Neural crest cell (in vitro differentiated cells): Measurements from ENCODE around the gene SPTLC3. TPM values are rescaled to one million over a fixed set of nuclear protein-coding genes. Genes with fewer than 3 reads are reported as not detected.

ENCODE experiments used
- DNase-seq: peaks from one replicate; pipeline ENCODE4 v3.0.0; 2021; ENCODE audit warnings: low read depth, mixed read lengths, low spot score
- H3K27ac Mint-ChIP-seq: one replicate; pipeline ENCODE4 v1.8.0; 2021; ENCODE audit warnings: mild to moderate bottlenecking, mixed read lengths; ENCODE audit not compliant: unreplicated experiment
- H3K27me3 Mint-ChIP-seq: 2 replicates; pipeline ENCODE4 v1.8.0; 2021; ENCODE audit warnings: low read depth, mild to moderate bottlenecking, mixed read lengths
- H3K36me3 Mint-ChIP-seq: 2 replicates; pipeline ENCODE4 v1.8.0; 2021; ENCODE audit warnings: low read depth, mild to moderate bottlenecking, mixed read lengths
- H3K4me1 Mint-ChIP-seq: 2 replicates; pipeline ENCODE4 v1.8.0; 2021; ENCODE audit warnings: mixed read lengths
- H3K4me3 Mint-ChIP-seq: one replicate; pipeline ENCODE4 v1.8.0; 2021; ENCODE audit warnings: mild to moderate bottlenecking, mixed read lengths
- H3K9me3 Mint-ChIP-seq: 2 replicates; pipeline ENCODE4 v1.8.0; 2021; ENCODE audit warnings: mixed read lengths
- total RNA-seq: library from RNA; stranded (reverse); gene quantifications from 2 replicates; pipeline ENCODE4 v1.2.1, GENCODE V29; 2021
- TF ChIP-seq, protein P1 (sequence below): fragments of 200-600 bp; sonication (generic); conservative IDR thresholded peaks from 2 replicates; pipeline ENCODE4 v1.5.0; 2021; ENCODE audit warnings: antibody characterized with exemption, mild to moderate bottlenecking

The SPTLC3 gene
- total RNA-seq, 1 donor from 2014 or later: 0.33 TPM

DNA sequence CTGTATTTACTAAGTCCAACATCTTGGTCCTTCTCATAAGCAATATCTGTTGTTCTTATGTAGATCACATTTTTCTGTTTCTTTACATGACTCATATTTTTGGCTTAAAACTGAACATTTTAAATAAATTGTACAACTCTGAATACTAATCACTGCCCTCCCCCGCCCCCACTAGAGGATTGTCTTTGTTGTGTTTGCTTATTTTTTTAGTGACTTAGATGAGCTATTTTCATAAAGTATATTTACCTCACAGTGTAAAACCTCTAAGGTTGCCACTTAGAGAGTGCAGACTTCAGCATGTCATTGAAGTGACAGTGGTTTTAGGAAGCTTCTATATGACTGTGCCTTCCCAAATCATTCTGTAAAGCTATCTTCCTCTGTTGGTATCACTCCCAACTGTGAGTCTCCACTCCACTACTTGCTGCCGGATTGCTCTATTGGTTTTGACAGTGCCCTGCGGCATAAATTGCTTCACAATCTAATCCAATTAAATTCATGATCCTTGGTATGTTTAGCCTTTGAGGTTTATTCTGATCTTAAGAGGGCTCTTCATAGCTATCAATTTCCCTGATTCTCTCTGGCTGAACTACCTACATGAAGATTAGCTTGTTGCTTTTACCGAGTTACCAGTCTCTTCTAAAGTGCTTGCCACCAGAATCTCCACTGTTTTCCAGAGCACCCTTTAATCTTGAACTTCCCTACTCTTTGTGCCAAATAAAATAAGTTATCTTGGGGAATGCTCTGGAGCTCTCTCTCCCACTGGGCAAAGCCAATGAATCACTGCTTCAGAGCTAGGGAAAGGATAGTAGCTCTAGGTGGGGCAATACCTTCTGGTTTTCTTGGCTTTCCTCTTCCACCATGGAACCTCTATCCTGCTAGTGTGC lies 33.0 kb downstream of the SPTLC3 start:
- no peak overlapping the region for H3K27ac Mint-ChIP-seq
- no peak for DNase-seq
- no peaks in the 10 kb centered on the region for H3K27me3 Mint-ChIP-seq
- H3K36me3 Mint-ChIP-seq: no peaks in the 10 kb centered on the region
- H3K9me3 Mint-ChIP-seq: no peaks in the 10 kb centered on the region
- TF ChIP-seq, protein P1, sequence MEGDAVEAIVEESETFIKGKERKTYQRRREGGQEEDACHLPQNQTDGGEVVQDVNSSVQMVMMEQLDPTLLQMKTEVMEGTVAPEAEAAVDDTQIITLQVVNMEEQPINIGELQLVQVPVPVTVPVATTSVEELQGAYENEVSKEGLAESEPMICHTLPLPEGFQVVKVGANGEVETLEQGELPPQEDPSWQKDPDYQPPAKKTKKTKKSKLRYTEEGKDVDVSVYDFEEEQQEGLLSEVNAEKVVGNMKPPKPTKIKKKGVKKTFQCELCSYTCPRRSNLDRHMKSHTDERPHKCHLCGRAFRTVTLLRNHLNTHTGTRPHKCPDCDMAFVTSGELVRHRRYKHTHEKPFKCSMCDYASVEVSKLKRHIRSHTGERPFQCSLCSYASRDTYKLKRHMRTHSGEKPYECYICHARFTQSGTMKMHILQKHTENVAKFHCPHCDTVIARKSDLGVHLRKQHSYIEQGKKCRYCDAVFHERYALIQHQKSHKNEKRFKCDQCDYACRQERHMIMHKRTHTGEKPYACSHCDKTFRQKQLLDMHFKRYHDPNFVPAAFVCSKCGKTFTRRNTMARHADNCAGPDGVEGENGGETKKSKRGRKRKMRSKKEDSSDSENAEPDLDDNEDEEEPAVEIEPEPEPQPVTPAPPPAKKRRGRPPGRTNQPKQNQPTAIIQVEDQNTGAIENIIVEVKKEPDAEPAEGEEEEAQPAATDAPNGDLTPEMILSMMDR: no peak
- H3K4me3 Mint-ChIP-seq: no peak overlapping the region
- H3K4me1 Mint-ChIP-seq: no peaks in the 10 kb centered on the region

DNA sequence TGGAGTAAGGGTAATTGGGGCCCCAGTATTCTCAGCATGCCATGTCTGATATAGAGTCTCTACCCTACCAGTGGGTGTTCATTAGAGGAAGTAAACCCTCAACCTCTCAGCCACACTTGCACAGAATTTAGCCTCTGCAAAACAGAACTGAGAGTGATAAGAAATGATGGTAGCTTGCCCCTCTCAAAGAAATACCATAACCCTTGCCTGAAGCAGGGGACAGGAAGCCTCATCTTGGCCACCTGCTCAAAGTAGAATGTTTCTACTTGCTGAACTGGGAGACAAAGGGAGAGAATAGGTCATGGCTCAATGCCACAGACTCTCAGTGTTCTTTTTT lies 33.7 kb downstream of the SPTLC3 start:
- Mint-ChIP-seq H3K4me3 (no peak overlapping the region), H3K4me1 (no peaks in the 10 kb centered on the region), H3K9me3 (no peaks in the 10 kb centered on the region), H3K27ac (no peak overlapping the region), H3K36me3 (no peaks in the 10 kb centered on the region), H3K27me3 (no peaks in the 10 kb centered on the region)
- DNase-seq: no peak
- TF ChIP-seq, protein P1: no peak

DNA sequence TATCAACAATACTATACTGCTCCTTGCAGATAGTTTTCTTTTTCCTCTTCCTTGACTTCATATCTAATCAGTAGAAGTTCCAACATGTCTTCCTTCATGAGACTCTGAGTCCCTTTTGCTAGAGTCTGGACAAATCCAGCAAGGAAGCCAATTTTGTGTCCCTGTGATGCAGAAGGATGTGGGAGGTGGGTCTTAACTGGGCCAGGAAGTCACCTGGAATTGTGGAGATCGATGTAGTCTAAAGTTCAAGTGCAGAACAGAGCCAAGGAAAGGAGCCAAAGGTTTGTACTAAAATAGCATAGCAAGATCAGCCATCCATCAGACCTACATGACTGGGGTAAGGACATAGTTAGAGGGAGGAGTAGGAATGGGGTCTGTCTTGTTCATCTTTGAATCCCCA lies 37.6 kb downstream of the SPTLC3 start:
- TF ChIP-seq, protein P1: no peak
- Mint-ChIP-seq H3K9me3 (peaks cover 3% of the 10 kb centered on the region), H3K4me3 (no peak overlapping the region), H3K27me3 (peaks cover 2% of the 10 kb centered on the region), H3K4me1 (no peaks in the 10 kb centered on the region), H3K27ac (no peak overlapping the region), H3K36me3 (no peaks in the 10 kb centered on the region)
- no peak for DNase-seq

DNA sequence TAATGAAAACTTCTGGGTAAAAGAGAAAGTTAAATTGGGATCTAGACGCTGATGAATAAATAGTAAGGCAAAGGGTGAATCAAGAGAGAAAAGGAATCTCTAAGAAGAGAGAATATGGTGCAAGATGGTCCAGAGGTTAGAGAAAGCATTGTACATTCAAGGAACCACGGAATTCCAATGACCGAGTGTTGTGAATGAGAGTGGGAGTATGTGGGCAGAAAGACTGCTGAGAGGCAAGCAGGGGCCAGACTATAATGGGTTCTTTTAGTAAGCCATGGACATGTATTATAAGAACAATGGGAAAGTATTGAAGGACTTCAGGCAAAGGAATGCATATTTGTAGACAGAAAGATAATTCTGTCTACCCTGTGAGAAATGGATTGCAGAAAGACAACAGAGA lies 45.2 kb downstream of the SPTLC3 start:
- no peak for DNase-seq
- H3K36me3 Mint-ChIP-seq: no peaks in the 10 kb centered on the region
- TF ChIP-seq, protein P1: no peak
- no peaks in the 10 kb centered on the region for H3K27me3 Mint-ChIP-seq
- H3K4me3 Mint-ChIP-seq: no peak overlapping the region
- peaks cover 3% of the 10 kb centered on the region for H3K9me3 Mint-ChIP-seq
- no peak overlapping the region for H3K27ac Mint-ChIP-seq
- no peaks in the 10 kb centered on the region for H3K4me1 Mint-ChIP-seq

DNA sequence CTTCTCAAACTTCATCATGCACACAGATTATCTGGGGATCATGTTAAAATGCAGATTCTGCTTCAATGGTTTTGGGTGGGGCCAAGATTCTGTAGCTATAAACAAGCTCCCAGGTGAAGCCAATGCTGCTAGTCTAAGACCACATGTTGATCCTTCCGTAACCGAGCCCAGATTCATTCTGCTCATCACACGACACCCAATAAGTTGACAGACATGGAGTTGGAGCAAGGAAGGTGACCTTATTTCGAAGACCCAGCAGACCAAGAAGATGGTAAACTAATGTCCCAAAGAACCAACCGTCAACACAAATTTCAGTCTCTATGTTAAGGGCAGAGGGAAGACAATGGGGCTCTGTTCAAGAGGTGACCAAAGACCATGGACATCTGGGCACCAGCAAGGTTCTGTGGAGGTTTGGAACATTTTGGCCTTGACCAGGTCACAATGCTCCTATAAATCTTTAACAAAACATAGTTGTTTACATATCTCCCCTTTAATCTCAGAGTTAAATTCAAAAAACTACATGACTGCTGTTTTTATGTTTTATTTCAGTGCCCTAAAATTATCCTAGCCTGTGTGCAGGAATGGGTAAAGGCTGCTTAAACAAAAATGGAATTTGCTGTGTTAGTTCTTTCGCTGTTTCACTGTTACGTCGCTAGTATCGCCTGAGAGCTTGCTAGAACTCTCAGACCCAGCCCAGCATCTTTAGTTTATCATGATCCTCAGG lies 50.1 kb downstream of the SPTLC3 start:
- no peak overlapping the region for H3K4me3 Mint-ChIP-seq
- no peaks in the 10 kb centered on the region for H3K9me3 Mint-ChIP-seq
- H3K36me3 Mint-ChIP-seq: no peaks in the 10 kb centered on the region
- TF ChIP-seq, protein P1: no peak
- H3K27me3 Mint-ChIP-seq: no peaks in the 10 kb centered on the region
- no peak for DNase-seq
- H3K4me1 Mint-ChIP-seq: no peaks in the 10 kb centered on the region
- no peak overlapping the region for H3K27ac Mint-ChIP-seq
